Activated naive CD8-positive, alpha-beta T cell treated with anti-CD3 and anti-CD28 coated beads for 36 hours (primary cell): ENCODE measurements around the gene DYSF. TPM values are rescaled to one million over a fixed set of nuclear protein-coding genes. Genes with fewer than 3 reads are reported as not detected.

Experiments used
- DNase-seq: peaks from one replicate; pipeline ENCODE4 v3.0.0; 2021
- H3K27ac Mint-ChIP-seq: one replicate; pipeline ENCODE4 v1.8.0; 2022; ENCODE audit warnings: mild to moderate bottlenecking, moderate library complexity, mixed read lengths
- H3K27me3 Mint-ChIP-seq: one replicate; pipeline ENCODE4 v1.8.0; 2022; ENCODE audit warnings: mild to moderate bottlenecking, mixed read lengths
- H3K36me3 Mint-ChIP-seq: one replicate; pipeline ENCODE4 v1.8.0; 2021; ENCODE audit warnings: mild to moderate bottlenecking, mixed read lengths
- H3K4me1 Mint-ChIP-seq: one replicate; pipeline ENCODE4 v1.8.0; 2021; ENCODE audit warnings: mixed read lengths
- H3K4me3 Mint-ChIP-seq: one replicate; pipeline ENCODE4 v1.8.0; 2022; ENCODE audit warnings: mild to moderate bottlenecking, moderate library complexity, mixed read lengths
- H3K9me3 Mint-ChIP-seq: one replicate; pipeline ENCODE4 v1.8.0; 2022; ENCODE audit warnings: mixed read lengths
- total RNA-seq, 2 experiments: library from RNA; stranded (reverse); gene quantifications; one replicate each; pipeline ENCODE4 v1.2.3, GENCODE V29; 2021

The DYSF gene
- total RNA-seq, 2 experiments from 2014 or later = 4.3 to 5.5 TPM

DNA sequence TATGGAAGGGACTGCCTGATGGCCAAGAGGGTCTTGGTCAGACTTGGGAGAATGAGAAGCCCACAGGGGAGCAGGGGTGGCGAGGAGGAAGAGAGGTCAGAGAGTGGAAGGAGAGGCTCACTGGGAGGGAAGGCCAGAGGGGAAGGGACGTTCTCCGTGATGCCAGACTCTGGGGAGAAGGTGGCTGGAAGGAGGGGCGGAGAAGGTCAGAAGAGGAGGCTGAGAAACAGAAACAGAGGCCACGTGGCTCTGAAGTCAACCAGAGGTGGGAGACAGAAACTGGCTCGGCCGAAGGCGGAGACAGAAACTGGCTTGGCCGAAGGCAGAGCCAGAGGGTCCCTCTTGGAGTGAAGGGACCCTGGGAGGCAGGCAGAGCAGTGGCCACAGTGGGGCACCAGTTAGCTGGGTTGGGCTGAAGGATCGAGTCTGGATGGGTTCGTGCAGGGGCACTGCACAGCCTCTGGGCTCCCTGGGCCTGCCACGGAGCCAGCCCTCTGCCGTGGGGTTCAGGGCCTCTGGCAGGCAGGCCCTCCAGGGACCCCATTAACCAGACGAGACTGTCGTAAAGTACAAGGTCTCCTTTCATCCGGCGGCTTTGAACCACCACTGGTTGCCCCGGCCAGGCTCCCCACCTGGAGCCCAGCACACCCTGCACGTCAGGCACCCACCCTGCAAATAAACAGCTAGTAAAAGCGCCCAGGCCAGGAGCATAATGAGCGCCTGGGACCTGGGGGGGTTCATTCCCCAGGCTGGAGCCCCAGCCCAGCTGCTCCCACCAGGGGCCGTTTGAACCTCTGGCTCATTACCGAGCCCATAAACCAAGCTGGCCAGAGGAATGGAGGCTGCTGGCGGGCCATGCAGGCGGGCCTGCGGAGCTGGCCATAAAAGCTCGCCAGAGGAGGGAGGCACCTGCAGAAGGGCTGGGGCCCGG is 218.8 kb downstream of the DYSF start:
- Mint-ChIP-seq H3K27me3 (no peaks in the 10 kb centered on the region), H3K4me1 (no peaks in the 10 kb centered on the region), H3K27ac (no peak overlapping the region), H3K4me3 (no peak overlapping the region), H3K36me3 (no peaks in the 10 kb centered on the region), H3K9me3 (no peaks in the 10 kb centered on the region)
- DNase-seq = no peak

DNA sequence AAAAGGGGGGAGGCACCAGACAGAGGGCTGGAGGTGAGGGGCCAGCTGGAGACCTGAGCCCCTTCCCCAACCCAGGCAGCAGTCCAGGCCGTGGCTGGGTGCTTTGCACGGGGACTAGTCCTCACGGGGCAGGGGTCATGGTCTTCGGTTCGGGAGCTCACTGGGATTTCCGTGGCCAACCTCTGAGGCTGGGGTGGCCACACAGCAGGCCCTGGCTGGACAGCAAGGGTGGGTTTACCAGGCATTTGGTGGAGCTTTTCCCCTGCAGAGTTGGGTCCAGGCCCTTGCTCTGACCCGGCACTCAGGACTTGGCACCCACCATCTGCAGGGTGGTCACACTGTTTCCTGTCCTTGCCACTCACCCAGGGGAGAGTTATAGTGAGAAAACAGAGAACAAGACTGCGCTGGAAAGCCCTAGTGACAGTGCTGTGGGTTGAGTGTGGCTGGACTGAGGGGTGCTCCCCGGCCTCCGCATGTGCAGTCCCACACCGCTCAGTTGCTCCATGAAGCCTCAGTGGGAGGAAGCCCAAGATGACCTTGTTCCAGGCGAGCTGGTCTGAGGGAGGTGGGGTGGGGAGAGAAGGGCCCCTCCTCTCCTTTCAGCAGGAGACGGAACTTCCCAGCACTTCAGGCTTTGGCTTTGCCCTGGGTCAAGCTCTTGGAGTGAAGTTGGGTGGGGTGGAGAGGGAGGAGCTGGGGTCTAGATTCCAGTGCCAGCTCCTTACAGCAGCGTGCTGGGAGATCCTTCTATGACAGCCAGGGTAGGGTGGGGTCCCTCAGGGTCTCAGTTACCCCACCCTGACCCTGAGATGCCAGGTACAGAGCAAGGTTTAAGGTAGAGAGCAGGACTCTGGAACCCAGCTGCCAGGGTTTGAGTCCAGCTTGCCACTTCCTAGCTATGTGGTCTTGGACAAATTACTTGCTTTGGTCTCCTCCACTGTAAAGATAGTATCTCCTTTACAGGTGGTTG is 219.8 kb downstream of the DYSF start:
- Mint-ChIP-seq H3K4me3 (no peak overlapping the region), H3K4me1 (no peaks in the 10 kb centered on the region), H3K36me3 (no peaks in the 10 kb centered on the region), H3K27ac (no peak overlapping the region), H3K9me3 (no peaks in the 10 kb centered on the region), H3K27me3 (no peaks in the 10 kb centered on the region)
- DNase-seq = no peak

DNA sequence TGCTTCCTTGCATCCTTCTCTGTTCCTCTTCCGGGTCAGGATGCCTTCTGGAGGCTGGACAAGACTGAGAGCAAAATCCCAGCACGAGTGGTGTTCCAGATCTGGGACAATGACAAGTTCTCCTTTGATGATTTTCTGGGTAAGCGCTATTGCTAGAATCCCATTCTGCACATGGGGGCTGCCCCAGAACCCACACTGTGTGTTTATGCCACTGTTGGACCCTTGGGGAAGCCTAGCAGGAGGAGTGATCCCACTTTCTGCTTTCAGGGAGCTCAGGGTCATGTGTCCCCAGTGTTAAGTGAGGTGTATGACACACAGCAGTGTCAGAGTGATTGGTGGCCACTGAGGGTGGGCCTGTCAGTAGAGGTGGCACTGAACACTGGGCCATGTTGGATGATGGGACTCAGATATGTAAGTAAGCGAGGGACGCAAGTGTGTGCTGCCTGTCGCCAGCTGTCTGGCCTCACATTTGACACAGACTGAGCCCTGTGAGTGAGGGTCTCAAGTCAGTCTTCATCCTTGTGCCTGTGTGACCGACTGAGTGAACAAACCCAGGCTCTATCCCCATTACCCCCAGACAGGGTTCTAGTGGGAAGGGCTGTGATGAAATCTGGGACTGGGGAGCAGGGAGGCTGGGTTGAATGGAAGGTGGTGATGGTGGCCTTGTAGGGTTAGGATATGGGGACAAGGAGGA is 220.9 kb downstream of the DYSF start:
- no peaks in the 10 kb centered on the region for H3K36me3 Mint-ChIP-seq
- H3K4me1 Mint-ChIP-seq = no peaks in the 10 kb centered on the region
- H3K9me3 Mint-ChIP-seq = no peaks in the 10 kb centered on the region
- no peak overlapping the region for H3K4me3 Mint-ChIP-seq
- no peak for DNase-seq
- peaks cover 6% of the 10 kb centered on the region for H3K27me3 Mint-ChIP-seq
- H3K27ac Mint-ChIP-seq = no peak overlapping the region

DNA sequence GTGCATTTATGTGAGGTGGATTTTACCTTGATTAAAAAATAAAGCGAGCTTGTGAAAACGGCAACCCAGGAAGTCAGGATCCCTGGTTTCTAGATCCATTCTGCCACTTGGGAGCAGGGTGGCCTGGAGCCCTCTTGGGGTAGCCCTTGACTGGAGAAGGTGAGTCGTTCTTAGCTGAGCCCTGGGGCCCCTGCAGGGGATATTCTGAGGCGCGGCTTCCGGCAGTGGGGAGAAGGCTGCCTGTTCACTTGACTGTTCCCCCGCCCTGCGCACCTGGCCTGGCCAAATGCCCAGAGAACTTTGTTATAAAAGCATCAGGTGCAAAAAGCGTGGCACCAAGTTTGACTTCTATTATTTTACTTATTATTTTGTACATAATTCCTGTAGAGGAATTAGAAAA is 221.9 kb downstream of the DYSF start:
- H3K36me3 Mint-ChIP-seq = no peaks in the 10 kb centered on the region
- H3K4me3 Mint-ChIP-seq = no peak overlapping the region
- no peak for DNase-seq
- H3K4me1 Mint-ChIP-seq = no peaks in the 10 kb centered on the region
- no peaks in the 10 kb centered on the region for H3K9me3 Mint-ChIP-seq
- peaks cover 6% of the 10 kb centered on the region for H3K27me3 Mint-ChIP-seq
- no peak overlapping the region for H3K27ac Mint-ChIP-seq

DNA sequence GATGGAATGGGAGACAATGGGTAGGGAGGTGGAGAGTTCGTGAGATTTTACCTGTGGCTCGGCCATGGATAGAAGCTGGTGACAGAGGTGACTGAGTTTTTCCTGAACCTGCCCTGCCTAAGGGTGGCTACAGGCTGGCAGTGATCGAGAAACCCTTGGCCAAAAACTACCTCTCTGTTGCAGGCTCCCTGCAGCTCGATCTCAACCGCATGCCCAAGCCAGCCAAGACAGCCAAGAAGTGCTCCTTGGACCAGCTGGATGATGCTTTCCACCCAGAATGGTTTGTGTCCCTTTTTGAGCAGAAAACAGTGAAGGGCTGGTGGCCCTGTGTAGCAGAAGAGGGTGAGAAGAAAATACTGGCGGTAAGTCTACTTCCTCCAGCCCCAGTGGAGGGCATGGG is 225.5 kb downstream of the DYSF start:
- Mint-ChIP-seq H3K27me3 (peaks cover 6% of the 10 kb centered on the region), H3K9me3 (no peaks in the 10 kb centered on the region), H3K36me3 (no peaks in the 10 kb centered on the region), H3K4me3 (no peak overlapping the region), H3K27ac (no peak overlapping the region), H3K4me1 (no peaks in the 10 kb centered on the region)
- no peak for DNase-seq

DNA sequence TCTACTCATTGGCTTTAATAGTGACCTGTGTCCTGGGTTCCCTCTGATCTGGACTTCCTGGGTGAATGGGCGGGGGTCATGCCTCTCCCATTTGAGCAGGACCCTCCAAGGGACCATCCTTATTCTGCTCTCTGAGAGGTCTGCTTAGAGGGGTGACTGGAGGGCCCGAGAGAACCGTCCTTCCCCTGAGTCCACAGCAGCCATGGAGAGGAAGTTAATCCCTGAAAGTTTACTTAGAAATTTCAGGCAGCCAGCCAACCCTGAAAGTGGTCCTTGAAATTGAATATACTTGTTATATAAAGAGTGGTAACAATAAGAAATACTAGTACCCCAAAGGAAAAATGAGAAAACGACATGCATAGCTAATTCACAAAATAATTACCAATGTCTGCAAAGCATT is 226.1 kb downstream of the DYSF start:
- Mint-ChIP-seq H3K27ac (no peak overlapping the region), H3K9me3 (no peaks in the 10 kb centered on the region), H3K4me1 (no peaks in the 10 kb centered on the region), H3K36me3 (no peaks in the 10 kb centered on the region), H3K4me3 (no peak overlapping the region), H3K27me3 (peaks cover 6% of the 10 kb centered on the region)
- DNase-seq = no peak

DNA sequence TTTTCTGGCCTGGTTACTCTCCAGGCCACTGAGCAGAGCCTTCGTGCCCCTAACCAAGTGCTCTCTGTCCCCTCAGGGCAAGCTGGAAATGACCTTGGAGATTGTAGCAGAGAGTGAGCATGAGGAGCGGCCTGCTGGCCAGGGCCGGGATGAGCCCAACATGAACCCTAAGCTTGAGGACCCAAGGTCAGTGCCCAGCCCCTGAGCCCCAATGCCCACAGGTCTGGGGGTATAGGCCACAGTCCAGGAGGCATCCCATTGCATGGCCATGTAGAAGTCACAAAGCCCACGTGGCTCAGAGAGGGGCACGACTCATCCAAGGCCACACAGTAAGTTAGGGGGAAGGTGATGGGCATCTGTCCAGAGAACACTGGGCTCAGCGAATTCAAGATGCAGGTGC is 227.6 kb downstream of the DYSF start:
- Mint-ChIP-seq H3K9me3 (no peaks in the 10 kb centered on the region), H3K4me3 (no peak overlapping the region), H3K4me1 (no peaks in the 10 kb centered on the region), H3K27me3 (peaks cover 6% of the 10 kb centered on the region), H3K27ac (no peak overlapping the region), H3K36me3 (no peaks in the 10 kb centered on the region)
- no peak for DNase-seq

DNA sequence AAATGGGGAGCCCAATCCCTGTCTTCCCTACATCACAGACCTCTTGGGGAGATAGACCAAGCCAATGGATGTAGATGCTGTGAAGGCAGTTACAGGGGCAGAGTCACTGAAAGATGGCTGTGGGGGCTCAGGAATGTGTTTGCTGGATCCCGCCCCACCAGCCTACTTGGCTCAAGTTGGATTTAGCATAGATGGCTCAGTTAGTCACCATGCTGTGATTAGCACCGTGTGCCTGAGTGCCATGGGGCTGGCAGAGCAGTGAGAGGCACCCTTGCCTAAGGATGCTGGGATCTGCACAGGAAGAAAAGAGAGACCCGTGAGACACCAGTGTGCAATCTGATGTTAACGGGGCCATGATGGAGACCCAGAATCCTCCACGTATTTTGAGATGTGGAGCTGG is 228.3 kb downstream of the DYSF start:
- DNase-seq = no peak
- H3K27me3 Mint-ChIP-seq = peaks cover 6% of the 10 kb centered on the region
- H3K27ac Mint-ChIP-seq = no peak overlapping the region
- no peak overlapping the region for H3K4me3 Mint-ChIP-seq
- H3K4me1 Mint-ChIP-seq = no peaks in the 10 kb centered on the region
- no peaks in the 10 kb centered on the region for H3K36me3 Mint-ChIP-seq
- no peaks in the 10 kb centered on the region for H3K9me3 Mint-ChIP-seq

DNA sequence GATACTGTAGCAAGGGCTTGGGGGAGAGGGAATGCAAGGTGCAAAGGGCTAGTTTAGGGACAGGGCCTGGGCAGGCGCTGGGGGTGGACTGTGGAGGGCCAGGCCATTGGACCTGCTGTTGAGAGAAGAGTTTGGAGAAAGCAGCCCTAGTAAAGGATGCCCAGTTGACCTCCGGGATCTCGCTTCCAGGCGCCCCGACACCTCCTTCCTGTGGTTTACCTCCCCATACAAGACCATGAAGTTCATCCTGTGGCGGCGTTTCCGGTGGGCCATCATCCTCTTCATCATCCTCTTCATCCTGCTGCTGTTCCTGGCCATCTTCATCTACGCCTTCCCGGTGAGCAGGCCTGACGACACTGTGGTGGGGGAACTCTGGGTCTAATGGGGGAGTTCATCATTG is 229.0 kb downstream of the DYSF start:
- Mint-ChIP-seq H3K4me3 (no peak overlapping the region), H3K9me3 (no peaks in the 10 kb centered on the region), H3K27me3 (peaks cover 6% of the 10 kb centered on the region), H3K36me3 (no peaks in the 10 kb centered on the region), H3K27ac (no peak overlapping the region), H3K4me1 (no peaks in the 10 kb centered on the region)
- DNase-seq = no peak

DNA sequence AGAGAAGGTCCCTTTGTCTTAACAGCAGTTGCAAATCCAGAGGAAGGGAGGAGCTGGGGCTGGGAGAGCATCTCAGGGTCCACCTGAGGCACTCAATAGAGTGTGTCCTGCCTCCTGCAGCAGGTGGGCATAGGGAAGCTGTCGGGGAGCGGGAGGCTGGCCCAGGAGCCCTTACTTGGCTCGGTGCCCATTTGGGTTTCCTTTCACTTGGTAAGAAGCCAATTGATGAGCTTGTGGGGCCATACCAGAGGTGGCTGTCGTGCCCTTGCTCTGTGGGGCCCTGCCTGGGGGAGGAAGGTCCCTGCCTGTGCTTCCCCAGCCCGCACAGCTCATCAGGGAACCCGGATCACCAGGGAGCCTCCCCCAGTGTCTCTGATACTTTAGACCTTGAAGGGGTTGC is 229.7 kb downstream of the DYSF start:
- Mint-ChIP-seq H3K27ac (no peak overlapping the region), H3K9me3 (no peaks in the 10 kb centered on the region), H3K27me3 (peaks cover 6% of the 10 kb centered on the region)

DNA sequence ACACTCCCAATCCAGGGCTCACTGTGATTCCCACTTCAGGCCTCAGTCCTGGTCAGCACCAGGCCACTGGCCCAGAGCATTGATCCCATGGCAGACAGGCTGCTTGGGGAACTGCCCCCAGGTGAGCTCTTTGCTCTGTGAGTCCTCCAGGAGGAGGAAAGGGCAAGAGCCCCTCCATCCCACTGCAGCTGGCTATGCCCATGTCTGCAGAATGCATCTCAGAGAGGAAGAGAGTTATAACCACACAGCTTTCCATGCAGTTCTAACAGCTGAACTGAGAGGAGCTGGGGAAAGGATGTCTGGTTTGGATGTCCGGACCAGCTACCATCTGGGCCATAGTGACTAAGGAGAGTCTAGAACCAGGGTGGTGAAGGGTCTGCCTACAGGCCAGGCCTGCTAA is 230.3 kb downstream of the DYSF start:
- H3K4me1 Mint-ChIP-seq = no peaks in the 10 kb centered on the region
- H3K36me3 Mint-ChIP-seq = no peaks in the 10 kb centered on the region
- H3K9me3 Mint-ChIP-seq = no peaks in the 10 kb centered on the region
- DNase-seq = no peak
- peaks cover 6% of the 10 kb centered on the region for H3K27me3 Mint-ChIP-seq
- H3K4me3 Mint-ChIP-seq = no peak overlapping the region
- H3K27ac Mint-ChIP-seq = no peak overlapping the region

More for the DNA sequence above, 229.7 kb downstream of the DYSF start:
- DNase-seq = no peak
- H3K4me1 Mint-ChIP-seq = no peaks in the 10 kb centered on the region
- H3K36me3 Mint-ChIP-seq = no peaks in the 10 kb centered on the region
- no peak overlapping the region for H3K4me3 Mint-ChIP-seq

DNA sequence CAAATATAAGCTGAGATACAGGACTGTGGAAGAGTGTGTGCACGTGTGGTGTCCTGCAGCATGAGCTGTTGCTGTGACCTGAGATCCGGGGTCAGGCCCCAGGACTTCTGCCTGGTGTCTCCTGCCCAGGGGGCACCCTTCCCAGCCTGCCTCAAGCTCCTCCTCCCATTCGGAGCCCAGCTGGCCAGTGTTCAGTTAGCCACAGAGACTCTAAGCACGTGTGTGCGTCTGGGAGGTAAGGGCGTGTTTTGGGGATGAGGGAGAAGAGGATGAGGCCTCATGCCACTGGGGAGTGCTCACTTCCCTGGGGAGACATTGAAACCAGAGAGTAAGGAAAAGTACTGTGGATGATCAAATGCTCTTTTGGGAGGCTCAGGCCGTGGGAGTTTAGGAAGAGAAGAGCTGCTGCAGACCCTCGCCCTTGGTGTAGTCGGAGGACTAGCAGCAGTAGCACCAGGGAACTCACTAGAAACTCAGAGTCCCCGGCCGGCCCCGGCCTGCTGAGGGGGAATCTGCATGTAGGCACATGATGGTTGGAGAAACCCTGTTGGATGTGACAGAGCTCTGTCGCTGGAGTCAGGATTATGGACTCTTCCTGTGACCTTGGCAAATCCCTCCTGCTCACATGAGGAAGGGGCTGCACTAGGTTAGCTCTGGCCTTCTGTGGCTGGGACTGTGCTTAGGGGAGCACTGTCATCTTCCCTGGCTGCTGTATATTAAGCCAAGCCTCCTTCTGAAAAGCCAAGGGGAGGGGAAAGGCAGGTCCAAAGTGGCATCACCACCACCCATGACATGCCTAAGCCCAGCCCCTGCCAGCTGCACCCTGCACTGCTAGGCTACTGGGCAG is 231.1 kb downstream of the DYSF start:
- Mint-ChIP-seq H3K27me3 (no peaks in the 10 kb centered on the region), H3K9me3 (no peaks in the 10 kb centered on the region), H3K36me3 (no peaks in the 10 kb centered on the region), H3K27ac (no peak overlapping the region), H3K4me1 (no peaks in the 10 kb centered on the region), H3K4me3 (no peak overlapping the region)
- DNase-seq = no peak

DNA sequence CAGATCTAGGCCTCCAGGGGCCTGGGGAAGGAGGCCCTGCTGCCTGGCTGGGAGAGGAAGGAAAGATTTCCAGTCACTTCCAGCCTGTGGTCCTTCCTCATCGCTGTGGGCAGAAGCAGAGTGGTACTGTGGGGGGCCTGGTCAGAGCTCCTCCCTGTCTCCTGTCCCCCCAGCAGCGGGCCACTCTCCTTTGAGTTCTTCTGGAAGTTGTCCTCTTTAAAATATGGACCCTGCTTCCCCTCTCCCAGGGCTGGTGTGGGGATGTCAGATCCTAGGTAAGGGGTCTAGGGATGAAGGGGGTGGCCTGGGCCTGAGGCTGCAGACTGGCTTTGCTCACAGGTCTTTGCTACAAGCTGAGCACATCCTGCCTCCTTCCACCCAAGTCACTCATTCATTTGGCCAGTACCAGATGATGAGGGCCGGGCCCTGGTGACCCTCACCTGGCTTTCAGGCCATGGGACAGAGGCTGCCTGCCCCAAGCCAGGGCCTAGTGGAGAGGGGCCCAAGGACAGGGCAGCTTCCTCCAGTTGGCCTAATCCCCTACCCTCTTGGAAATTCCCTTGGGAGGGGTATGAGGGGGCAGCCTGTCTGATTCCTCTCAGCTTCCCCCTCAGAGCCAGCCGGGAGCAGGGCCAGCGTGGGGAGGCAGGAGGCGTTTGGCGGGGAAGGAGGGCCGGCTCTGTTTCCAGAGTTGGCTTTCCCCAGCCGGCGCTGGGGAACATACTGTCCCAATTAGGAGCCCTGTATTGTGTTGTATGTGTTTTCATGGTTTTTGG is 231.9 kb downstream of the DYSF start:
- H3K27ac Mint-ChIP-seq = no peak overlapping the region
- H3K4me3 Mint-ChIP-seq = no peak overlapping the region
- no peaks in the 10 kb centered on the region for H3K4me1 Mint-ChIP-seq
- no peaks in the 10 kb centered on the region for H3K9me3 Mint-ChIP-seq
- no peaks in the 10 kb centered on the region for H3K36me3 Mint-ChIP-seq
- H3K27me3 Mint-ChIP-seq = no peaks in the 10 kb centered on the region
- DNase-seq = no peak
